GM12891 (cell line): ENCODE data around the gene SEC24D.

Experiments used
- DNase-seq: peaks from one replicate; pipeline ENCODE4 v3.0.0; 2011; ENCODE audit warnings: low spot score; ENCODE audit not compliant: insufficient read length
- FAIRE-seq: peaks from 2 replicates; lab custom pipeline; 2011; peaks lifted over from hg19 to GRCh38; lab: Jason Lieb, UNC
- PAX5 ChIP-seq: IDR thresholded peaks from 2 replicates; pipeline ENCODE4 v1.6.1; 2011; ENCODE audit warnings: low read length, moderate library complexity, mild to moderate bottlenecking; ENCODE audit not compliant: insufficient read depth, severe bottlenecking
- POLR2A ChIP-seq: IDR thresholded peaks from 2 replicates; pipeline ENCODE4 v1.6.1; 2011; ENCODE audit warnings: low read depth, low read length, control low read depth
- POLR2AphosphoS5 ChIP-seq: IDR thresholded peaks from 2 replicates; pipeline ENCODE4 v1.6.1; 2011; ENCODE audit warnings: low read depth, low read length, control low read depth
- POU2F2 ChIP-seq: IDR thresholded peaks from 2 replicates; pipeline ENCODE4 v1.6.1; 2011; ENCODE audit warnings: low read depth, mild to moderate bottlenecking, control low read depth, low read length, moderate library complexity
- SPI1 ChIP-seq: IDR thresholded peaks from 2 replicates; pipeline ENCODE4 v1.6.1; 2011; ENCODE audit warnings: low read depth, low read length, control low read depth
- TAF1 ChIP-seq: IDR thresholded peaks from 2 replicates; pipeline ENCODE4 v1.6.1; 2011; ENCODE audit warnings: low read depth, low read length, control low read depth

SEC24D gene

GRCh38 chr4:118867311-118868067 is 31.6 kb upstream of the SEC24D start:
- no peak for DNase-seq
- TF ChIP-seq POLR2AphosphoS5, result no peak
- no peak for TF ChIP-seq POU2F2
- TF ChIP-seq POLR2A, result no peak
- no peak for TF ChIP-seq SPI1
- no peak for TF ChIP-seq TAF1
- no peak for TF ChIP-seq PAX5
- FAIRE-seq, result no peak

GRCh38 chr4:118866442-118866841 is 30.5 kb upstream of the SEC24D start:
- no peak for FAIRE-seq
- DNase-seq, result no peak
- TF ChIP-seq SPI1 (no peak), PAX5 (no peak), TAF1 (no peak), POLR2A (no peak), POU2F2 (no peak), POLR2AphosphoS5 (no peak)

GRCh38 chr4:118865091-118865708 is 29.3 kb upstream of the SEC24D start:
- DNase-seq (no peak), FAIRE-seq (peak; percentile 78)
- TF ChIP-seq SPI1 (no peak), POLR2AphosphoS5 (no peak), PAX5 (no peak), POU2F2 (no peak), TAF1 (no peak), POLR2A (no peak)

GRCh38 chr4:118858779-118859178 is 22.9 kb upstream of the SEC24D start:
- DNase-seq (no peak), FAIRE-seq (no peak)
- TF ChIP-seq PAX5 (no peak), TAF1 (no peak), POLR2A (no peak), POU2F2 (no peak), POLR2AphosphoS5 (no peak), SPI1 (no peak)

GRCh38 chr4:118857760-118858159 is 21.8 kb upstream of the SEC24D start:
- FAIRE-seq (no peak), DNase-seq (no peak)

GRCh38 chr4:118850488-118851173 is 14.7 kb upstream of the SEC24D start:
- FAIRE-seq, result peak; percentile 88
- TF ChIP-seq POLR2A, result no peak
- TF ChIP-seq TAF1, result no peak
- no peak for TF ChIP-seq POU2F2
- no peak for TF ChIP-seq SPI1
- no peak for TF ChIP-seq PAX5
- no peak for TF ChIP-seq POLR2AphosphoS5
- DNase-seq, result no peak

More at GRCh38 chr4:118857760-118858159, 21.8 kb upstream of the SEC24D start:
- no peak for TF ChIP-seq POLR2A
- TF ChIP-seq PAX5, result no peak
- TF ChIP-seq POU2F2, result no peak
- no peak for TF ChIP-seq POLR2AphosphoS5
- no peak for TF ChIP-seq TAF1
- no peak for TF ChIP-seq SPI1

- FAIRE-seq, result no peak
- DNase-seq, result no peak
- no peak for TF ChIP-seq PAX5
- TF ChIP-seq POLR2AphosphoS5, result no peak
- TF ChIP-seq TAF1, result no peak
- no peak for TF ChIP-seq POU2F2
- TF ChIP-seq POLR2A, result no peak
Measured at GRCh38 chr4:118849867-118850487, 14.1 kb upstream of the SEC24D start.

GRCh38 chr4:118848901-118849300 is 13.0 kb upstream of the SEC24D start:
- FAIRE-seq, result no peak
- no peak for DNase-seq
- TF ChIP-seq POLR2A (no peak), PAX5 (no peak), SPI1 (no peak), POLR2AphosphoS5 (no peak), POU2F2 (no peak), TAF1 (no peak)

GRCh38 chr4:118848242-118848641 is 12.3 kb upstream of the SEC24D start:
- no peak for TF ChIP-seq POLR2A
- TF ChIP-seq POU2F2, result no peak
- FAIRE-seq, result no peak
- DNase-seq, result no peak
